ENCODE data around the gene PTGER4.
"Not testable (repeated sequence)": the region's sequence is repeated elsewhere in the genome, so short reads cannot be mapped to it uniquely, and the experiment has no call there.

Gene PTGER4

GRCh38 chr5:40722497-40722911, 42.8 kb downstream of the PTGER4 start:
- not testable (repeated sequence) for H2BK12ac ChIP-seq (ENCODE audit: low read length)

DNA sequence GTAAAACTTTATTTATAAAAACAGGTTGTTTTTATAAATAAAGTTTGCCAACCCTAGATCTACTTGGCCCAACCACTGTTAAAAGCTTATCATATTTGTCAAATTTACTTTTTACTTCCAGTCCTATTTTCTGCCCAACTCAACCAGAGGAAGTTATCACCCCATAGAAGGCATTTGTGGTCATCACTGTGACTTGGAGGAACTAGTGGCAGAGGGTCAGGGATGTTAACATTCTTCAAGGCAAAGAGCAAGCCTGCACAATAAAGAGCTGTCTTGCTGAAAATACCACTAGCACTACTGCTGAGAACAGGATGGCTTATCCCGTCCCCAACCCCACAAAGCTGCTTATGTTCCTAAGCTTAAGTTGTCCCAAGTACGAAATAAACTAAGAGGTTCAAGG, 53.7 kb downstream of the PTGER4 start:
- WGBS, 2 donors (ENCODE audit: extremely low coverage in 2 of 2, insufficient read length in 2 of 2, insufficient replicate concordance in 1 of 2) = no CpG with 5 or more reads among the region's 2 CpGs
- no peak for DNase-seq (ENCODE audit: low spot score)

More at GRCh38 chr5:40722497-40722911, 42.8 kb downstream of the PTGER4 start:
- H3K4me1 ChIP-seq (ENCODE audit: control insufficient read depth in 2 of 2, insufficient read depth in 1 of 2, low read depth in 1 of 2, low read length in 2 of 2); H3K27me3 ChIP-seq (ENCODE audit: control insufficient read depth in 3 of 3, insufficient read depth in 3 of 3, low read depth in 1 of 3, low read length in 3 of 3); H3K14ac ChIP-seq (ENCODE audit: low read length); H3K79me1 ChIP-seq (ENCODE audit: low read depth, low read length); H3K9ac ChIP-seq (ENCODE audit: low read depth, low read length, poor library complexity); H2AK5ac ChIP-seq (ENCODE audit: low read depth, low read length); H3K4me2 ChIP-seq (ENCODE audit: insufficient read depth, low read length, poor library complexity, severe bottlenecking); H3K27ac ChIP-seq (replicated peaks; ENCODE audit: low read length); H3K4me3 ChIP-seq (ENCODE audit: low read length in 2 of 2); H2AFZ ChIP-seq (ENCODE audit: low read length); H3K4ac ChIP-seq (ENCODE audit: low read length); DNase-seq (ENCODE audit: low spot score); H3K23ac ChIP-seq (ENCODE audit: low read depth, low read length, poor library complexity); H4K91ac ChIP-seq (ENCODE audit: low read depth, low read length, poor library complexity); H2BK120ac ChIP-seq (ENCODE audit: low read depth, low read length); H3K18ac ChIP-seq (ENCODE audit: low read length); H4K8ac ChIP-seq (ENCODE audit: low read depth, low read length); H2BK15ac ChIP-seq (ENCODE audit: low read length): not testable (repeated sequence)
- peaks cover 1 to 14% of the 10 kb centered on the region in 2 donors for H3K9me3 ChIP-seq (replicated peaks in 1 of 2; ENCODE audit: control insufficient read depth in 2 of 2, insufficient read depth in 1 of 2, low read depth in 1 of 2, low read length in 2 of 2)
- WGBS, 2 donors (ENCODE audit: extremely low coverage in 2 of 2, insufficient read length in 2 of 2, insufficient replicate concordance in 1 of 2) = no CpG with 5 or more reads among the region's 37 CpGs
- H3K36me3 ChIP-seq (replicated peaks in 1 of 2; ENCODE audit: control insufficient read depth in 2 of 2, insufficient read depth in 2 of 2, low read length in 2 of 2) = peaks cover 4 to 43% of the 10 kb centered on the region in 2 donors
- H2BK5ac ChIP-seq (ENCODE audit: low read length) = peak overlapping the region; percentile 53

DNA sequence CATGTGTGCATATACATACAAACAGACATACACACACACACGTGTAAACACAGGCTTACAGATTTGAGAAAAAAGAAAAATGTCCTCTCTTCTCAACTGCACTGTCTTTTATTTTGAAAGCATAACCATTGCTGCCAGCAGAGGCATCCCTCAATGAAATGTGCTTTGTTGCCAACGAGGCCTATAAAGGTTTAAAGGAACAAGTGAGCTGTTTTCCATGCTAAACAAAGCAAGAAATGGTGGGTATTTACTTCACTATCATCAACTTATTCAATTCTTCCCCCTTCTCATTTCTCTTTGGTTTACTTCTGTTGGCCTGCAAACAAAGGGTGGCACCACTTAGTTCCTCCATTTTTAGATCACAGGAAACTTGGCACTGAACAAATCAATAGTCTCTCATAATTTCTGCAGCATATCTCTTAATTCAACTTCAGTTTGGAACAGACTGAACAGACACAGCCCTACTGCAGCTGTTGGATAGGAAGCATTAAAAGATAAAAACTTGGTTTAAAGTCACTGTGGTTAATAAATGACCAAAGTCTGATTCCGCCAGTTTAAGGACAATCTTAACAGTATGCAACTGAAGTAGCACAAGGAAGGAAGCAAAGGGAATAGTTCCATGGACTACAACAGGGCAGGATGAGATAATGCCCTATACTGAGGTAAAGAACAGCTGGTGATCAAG, 54.3 kb downstream of the PTGER4 start:
- Histone ChIP-seq H4K91ac (ENCODE audit: low read depth, low read length, poor library complexity) (no peak overlapping the region), H2AK5ac (ENCODE audit: low read depth, low read length) (no peak overlapping the region), H2BK15ac (ENCODE audit: low read length) (no peak overlapping the region), H3K4me1 (ENCODE audit: control insufficient read depth in 2 of 2, insufficient read depth in 1 of 2, low read depth in 1 of 2, low read length in 2 of 2) (no peaks in the 10 kb centered on the region), H3K4ac (ENCODE audit: low read length) (no peak overlapping the region), H3K23ac (ENCODE audit: low read depth, low read length, poor library complexity) (no peak overlapping the region), H3K9me3 (replicated peaks in 1 of 2; ENCODE audit: control insufficient read depth in 2 of 2, insufficient read depth in 1 of 2, low read depth in 1 of 2, low read length in 2 of 2) (peaks cover 0 to 3% of the 10 kb centered on the region in 2 donors), H4K8ac (ENCODE audit: low read depth, low read length) (no peak overlapping the region), H3K27me3 (ENCODE audit: control insufficient read depth in 3 of 3, insufficient read depth in 3 of 3, low read depth in 1 of 3, low read length in 3 of 3) (no peaks in the 10 kb centered on the region), H3K27ac (replicated peaks; ENCODE audit: low read length) (no peak overlapping the region), H2BK5ac (ENCODE audit: low read length) (no peak overlapping the region), H2BK120ac (ENCODE audit: low read depth, low read length) (no peak overlapping the region), H3K79me1 (ENCODE audit: low read depth, low read length) (peaks cover 1% of the 10 kb centered on the region), H2BK12ac (ENCODE audit: low read length) (no peak overlapping the region), H3K4me2 (ENCODE audit: insufficient read depth, low read length, poor library complexity, severe bottlenecking) (no peak overlapping the region), H3K4me3 (ENCODE audit: low read length in 2 of 2) (no peak overlapping the region), H3K9ac (ENCODE audit: low read depth, low read length, poor library complexity) (no peak overlapping the region), H3K36me3 (replicated peaks in 1 of 2; ENCODE audit: control insufficient read depth in 2 of 2, insufficient read depth in 2 of 2, low read length in 2 of 2) (peaks cover 0 to 5% of the 10 kb centered on the region in 2 donors), H2AFZ (ENCODE audit: low read length) (no peak overlapping the region), H3K14ac (ENCODE audit: low read length) (no peak overlapping the region), H3K18ac (ENCODE audit: low read length) (no peak overlapping the region)
- DNase-seq (ENCODE audit: low spot score) = no peak
- WGBS, 2 donors (ENCODE audit: extremely low coverage in 2 of 2, insufficient read length in 2 of 2, insufficient replicate concordance in 1 of 2) = no CpG with 5 or more reads among the region's 3 CpGs

More for the DNA sequence above, 53.7 kb downstream of the PTGER4 start:
- Histone ChIP-seq H3K27ac (replicated peaks; ENCODE audit: low read length) (no peak overlapping the region), H3K9ac (ENCODE audit: low read depth, low read length, poor library complexity) (no peak overlapping the region), H3K14ac (ENCODE audit: low read length) (no peak overlapping the region), H4K8ac (ENCODE audit: low read depth, low read length) (no peak overlapping the region), H4K91ac (ENCODE audit: low read depth, low read length, poor library complexity) (no peak overlapping the region), H3K4me1 (ENCODE audit: control insufficient read depth in 2 of 2, insufficient read depth in 1 of 2, low read depth in 1 of 2, low read length in 2 of 2) (no peaks in the 10 kb centered on the region), H3K4me2 (ENCODE audit: insufficient read depth, low read length, poor library complexity, severe bottlenecking) (no peak overlapping the region), H3K4me3 (ENCODE audit: low read length in 2 of 2) (no peak overlapping the region), H3K36me3 (replicated peaks in 1 of 2; ENCODE audit: control insufficient read depth in 2 of 2, insufficient read depth in 2 of 2, low read length in 2 of 2) (no peaks in the 10 kb centered on the region), H3K79me1 (ENCODE audit: low read depth, low read length) (peaks cover 1% of the 10 kb centered on the region), H3K27me3 (ENCODE audit: control insufficient read depth in 3 of 3, insufficient read depth in 3 of 3, low read depth in 1 of 3, low read length in 3 of 3) (no peaks in the 10 kb centered on the region), H2BK120ac (ENCODE audit: low read depth, low read length) (no peak overlapping the region), H2BK15ac (ENCODE audit: low read length) (no peak overlapping the region), H2AFZ (ENCODE audit: low read length) (no peak overlapping the region), H2BK12ac (ENCODE audit: low read length) (no peak overlapping the region), H2BK5ac (ENCODE audit: low read length) (no peak overlapping the region), H3K23ac (ENCODE audit: low read depth, low read length, poor library complexity) (no peak overlapping the region), H3K18ac (ENCODE audit: low read length) (no peak overlapping the region), H3K9me3 (replicated peaks in 1 of 2; ENCODE audit: control insufficient read depth in 2 of 2, insufficient read depth in 1 of 2, low read depth in 1 of 2, low read length in 2 of 2) (no peaks in the 10 kb centered on the region), H3K4ac (ENCODE audit: low read length) (no peak overlapping the region), H2AK5ac (ENCODE audit: low read depth, low read length) (no peak overlapping the region)

DNA sequence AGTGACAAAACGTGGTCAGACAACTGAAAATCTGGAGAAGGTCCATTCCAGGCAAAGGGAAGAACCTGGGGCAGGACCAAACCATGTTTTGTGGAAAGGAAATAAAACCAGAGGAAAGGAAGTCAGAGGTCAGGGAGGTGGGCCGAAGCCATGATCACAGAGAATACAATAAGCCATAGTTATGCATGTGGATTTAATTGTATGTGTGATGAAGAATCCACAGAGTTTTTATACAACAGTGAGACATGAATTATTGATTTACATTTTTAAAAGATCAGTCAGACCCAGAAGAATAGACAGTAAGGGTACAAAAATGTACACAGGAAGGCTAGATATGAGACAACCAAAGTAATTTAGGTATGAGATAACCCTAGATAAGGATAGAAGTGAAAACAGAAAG, 55.3 kb downstream of the PTGER4 start:
- Histone ChIP-seq H2BK12ac (ENCODE audit: low read length) (no peak overlapping the region), H2BK15ac (ENCODE audit: low read length) (no peak overlapping the region), H2AK5ac (ENCODE audit: low read depth, low read length) (no peak overlapping the region), H2AFZ (ENCODE audit: low read length) (no peak overlapping the region), H3K9me3 (replicated peaks in 1 of 2; ENCODE audit: control insufficient read depth in 2 of 2, insufficient read depth in 1 of 2, low read depth in 1 of 2, low read length in 2 of 2) (peaks cover 0 to 11% of the 10 kb centered on the region in 2 donors), H3K79me1 (ENCODE audit: low read depth, low read length) (peaks cover 1% of the 10 kb centered on the region), H3K27me3 (ENCODE audit: control insufficient read depth in 3 of 3, insufficient read depth in 3 of 3, low read depth in 1 of 3, low read length in 3 of 3) (no peaks in the 10 kb centered on the region), H3K18ac (ENCODE audit: low read length) (no peak overlapping the region), H2BK5ac (ENCODE audit: low read length) (no peak overlapping the region), H3K9ac (ENCODE audit: low read depth, low read length, poor library complexity) (no peak overlapping the region), H3K4me2 (ENCODE audit: insufficient read depth, low read length, poor library complexity, severe bottlenecking) (no peak overlapping the region), H3K14ac (ENCODE audit: low read length) (no peak overlapping the region), H3K4me1 (ENCODE audit: control insufficient read depth in 2 of 2, insufficient read depth in 1 of 2, low read depth in 1 of 2, low read length in 2 of 2) (no peaks in the 10 kb centered on the region), H3K27ac (replicated peaks; ENCODE audit: low read length) (no peak overlapping the region), H4K8ac (ENCODE audit: low read depth, low read length) (no peak overlapping the region), H3K23ac (ENCODE audit: low read depth, low read length, poor library complexity) (no peak overlapping the region), H3K4me3 (ENCODE audit: low read length in 2 of 2) (no peak overlapping the region), H2BK120ac (ENCODE audit: low read depth, low read length) (no peak overlapping the region), H3K36me3 (replicated peaks in 1 of 2; ENCODE audit: control insufficient read depth in 2 of 2, insufficient read depth in 2 of 2, low read length in 2 of 2) (peaks cover 0 to 14% of the 10 kb centered on the region in 2 donors), H3K4ac (ENCODE audit: low read length) (no peak overlapping the region), H4K91ac (ENCODE audit: low read depth, low read length, poor library complexity) (no peak overlapping the region)
- no peak for DNase-seq (ENCODE audit: low spot score)
- no CpG with 5 or more reads among the region's 2 CpGs for WGBS, 2 donors (ENCODE audit: extremely low coverage in 2 of 2, insufficient read length in 2 of 2, insufficient replicate concordance in 1 of 2)
